NCI-H460 (cell line): ENCODE measurements around the gene PIPOX. TPM values are rescaled to one million over a fixed set of nuclear protein-coding genes. Genes with fewer than 3 reads are reported as not detected.

Experiments
- DNase-seq: peaks from one replicate; pipeline ENCODE4 v3.0.0-alpha.2; 2016; ENCODE audit warnings: low read depth; ENCODE audit errors: extremely low read depth
- total RNA-seq: library from RNA; depleted of rRNA; stranded (reverse); fragments of >200 nt; shearing (Covaris generic); gene quantifications from 2 replicates; pipeline ENCODE4 v1.2.3, GENCODE V29; 2014; rRNA removed

Gene PIPOX
- total RNA-seq, 1 experiment from 2014 or later: 0.62 TPM

GRCh38 chr17:29093090-29093871 lies 50.3 kb downstream of the PIPOX start:
- no peak for DNase-seq

GRCh38 chr17:29094101-29094708 lies 51.3 kb downstream of the PIPOX start:
- DNase-seq: no peak

- DNase-seq: no peak
Observed at GRCh38 chr17:29095439-29095838, 52.5 kb downstream of the PIPOX start.

GRCh38 chr17:29096094-29096493 lies 53.2 kb downstream of the PIPOX start:
- no peak for DNase-seq

GRCh38 chr17:29099527-29099926 lies 56.6 kb downstream of the PIPOX start:
- DNase-seq: no peak

- no peak for DNase-seq
Observed at GRCh38 chr17:29100296-29100695, 57.4 kb downstream of the PIPOX start.

- DNase-seq: no peak
Observed at GRCh38 chr17:29102046-29102445, 59.1 kb downstream of the PIPOX start.

GRCh38 chr17:29102741-29103181 lies 59.8 kb downstream of the PIPOX start:
- no peak for DNase-seq

- no peak for DNase-seq
Observed at GRCh38 chr17:29103341-29103740, 60.4 kb downstream of the PIPOX start.

Other genes with a start within 250 kb of the PIPOX start
- 8.1 and 9.4 TPM in 2 replicates for gene FAM222B, start 200.4 kb upstream of the PIPOX start, total RNA-seq
- gene ERAL1, start 188.1 kb upstream of the PIPOX start, total RNA-seq: 30.9 and 43.6 TPM in 2 replicates
- gene FLOT2, start 145.4 kb upstream of the PIPOX start, total RNA-seq: 29.2 and 30.7 TPM in 2 replicates
- gene DHRS13, start 140.1 kb upstream of the PIPOX start, total RNA-seq: 5.1 and 5.6 TPM in 2 replicates
- gene PHF12, start 91.6 kb upstream of the PIPOX start, total RNA-seq: 13.9 and 14.7 TPM in 2 replicates
- not detected in 2 replicates for gene SEZ6, start 37.1 kb upstream of the PIPOX start, total RNA-seq
- gene MYO18A, start 137.3 kb downstream of the PIPOX start, total RNA-seq: 10.6 and 10.9 TPM in 2 replicates
- not detected in 2 replicates for gene CRYBA1, start 203.7 kb downstream of the PIPOX start, total RNA-seq